IgD-negative memory B cell (primary cell): Measurements from ENCODE around the gene PLEKHA5. TPM values are rescaled to one million over a fixed set of nuclear protein-coding genes. Genes with fewer than 3 reads are reported as not detected.
"Not testable (repeated sequence)": the region's sequence is repeated elsewhere in the genome, so short reads cannot be mapped to it uniquely, and the experiment has no call there.

Source experiments
- H3K27ac Mint-ChIP-seq, 3 donors: one replicate each; pipeline ENCODE4 v1.8.0; 2020 to 2022; ENCODE audit warnings: mild to moderate bottlenecking in 3 of 3, mixed read lengths in 3 of 3, moderate library complexity in 1 of 3
- H3K27me3 Mint-ChIP-seq: one replicate; pipeline ENCODE4 v1.8.0; 2021; ENCODE audit warnings: mixed read lengths
- H3K36me3 Mint-ChIP-seq: one replicate; pipeline ENCODE4 v1.8.0; 2020; ENCODE audit warnings: mild to moderate bottlenecking, mixed read lengths
- H3K4me1 Mint-ChIP-seq, 3 donors: one replicate each; pipeline ENCODE4 v1.8.0; 2020 to 2022; ENCODE audit warnings: mixed read lengths in 3 of 3, mild to moderate bottlenecking in 1 of 3
- H3K4me3 Mint-ChIP-seq, 4 donors: one replicate each; pipeline ENCODE4 v1.8.0; 2020 to 2022; ENCODE audit warnings: mild to moderate bottlenecking in 4 of 4, mixed read lengths in 4 of 4, moderate library complexity in 3 of 4
- H3K9me3 Mint-ChIP-seq, 3 donors: one replicate each; pipeline ENCODE4 v1.8.0; 2020 to 2021; ENCODE audit warnings: mixed read lengths in 3 of 3, mild to moderate bottlenecking in 1 of 3
- polyA plus RNA-seq: library from polyadenylated mRNA; unstranded; fragments of 300-500 nt; fragmentation: Illumina TruSeq; gene quantifications from one replicate; pipeline ENCODE4 v1.2.3, GENCODE V29; 2021

The PLEKHA5 gene
- polyA plus RNA-seq, 1 donor from 2014 or later: 0.18 TPM

DNA sequence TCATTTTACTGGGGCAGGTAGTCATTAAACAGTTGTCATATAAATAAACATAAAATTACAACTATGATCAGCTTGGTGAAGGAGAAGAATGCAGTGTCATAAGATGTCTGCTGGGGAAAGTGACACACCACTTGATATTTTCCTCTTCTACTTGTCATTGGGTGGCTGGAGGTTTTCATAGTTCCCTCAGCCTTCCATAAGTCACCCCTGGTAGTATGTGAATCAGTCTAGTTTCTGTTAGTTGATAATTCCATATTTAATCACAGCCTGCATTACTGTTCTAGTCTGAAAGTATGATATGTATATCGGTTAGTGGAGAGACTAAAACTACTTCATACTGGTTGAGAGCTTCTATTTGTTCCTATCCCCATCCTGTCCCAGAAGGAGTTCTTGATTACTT is 38.2 kb downstream of the PLEKHA5 start:
- H3K27me3 Mint-ChIP-seq: no peaks in the 10 kb centered on the region
- H3K36me3 Mint-ChIP-seq: no peaks in the 10 kb centered on the region
- H3K9me3 Mint-ChIP-seq: peaks cover 0 to 6% (median 2%) of the 10 kb centered on the region in 3 donors
- no peaks in the 10 kb centered on the region for H3K4me1 Mint-ChIP-seq
- H3K4me3 Mint-ChIP-seq: no peak overlapping the region
- no peak overlapping the region for H3K27ac Mint-ChIP-seq

DNA sequence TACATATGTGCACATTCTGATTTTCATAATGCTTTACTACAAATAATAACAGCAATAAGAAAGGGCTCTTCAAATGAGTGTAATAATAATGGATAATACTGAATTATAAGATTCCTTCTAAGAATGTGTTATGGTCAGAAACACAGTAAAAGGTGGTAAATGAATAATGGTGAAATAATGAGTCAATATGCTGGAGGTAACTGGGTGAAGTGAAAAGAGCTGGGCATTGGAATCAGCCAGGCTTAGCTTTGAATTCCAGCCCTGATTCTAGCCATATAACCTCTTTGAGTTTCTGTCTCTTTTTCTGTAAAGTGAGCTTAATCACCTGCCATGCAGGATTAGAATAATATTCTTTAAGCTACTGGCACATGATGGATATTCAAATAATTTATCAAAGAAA is 39.1 kb downstream of the PLEKHA5 start:
- Mint-ChIP-seq H3K36me3 (peaks cover 2% of the 10 kb centered on the region), H3K4me1 (no peaks in the 10 kb centered on the region), H3K4me3 (no peak overlapping the region), H3K27ac (peak overlapping the region in 1 of 3 donors; percentile 3), H3K27me3 (no peaks in the 10 kb centered on the region), H3K9me3 (peaks cover 0 to 6% (median 2%) of the 10 kb centered on the region in 3 donors)

DNA sequence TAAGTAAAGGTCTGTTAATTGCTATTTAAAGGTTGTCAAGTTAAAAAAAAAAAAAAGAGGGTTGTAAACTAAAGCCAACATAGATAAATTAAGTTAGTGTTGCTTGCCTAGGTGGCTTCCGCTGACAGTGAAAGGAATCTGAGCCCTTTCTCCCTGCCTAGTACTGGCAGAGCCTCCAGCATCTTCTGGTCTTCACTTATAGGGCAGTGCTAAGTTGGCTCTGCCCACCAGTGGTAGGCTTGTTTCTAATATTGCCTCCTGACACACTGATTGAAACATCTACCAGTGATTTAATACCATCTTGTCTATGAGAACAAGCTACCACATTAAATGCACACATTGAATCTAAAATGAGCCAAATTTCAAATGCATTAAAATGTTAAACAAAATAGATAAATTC is 39.7 kb downstream of the PLEKHA5 start:
- no peaks in the 10 kb centered on the region for H3K4me1 Mint-ChIP-seq
- peaks cover 2% of the 10 kb centered on the region for H3K36me3 Mint-ChIP-seq
- H3K4me3 Mint-ChIP-seq: no peak overlapping the region
- H3K9me3 Mint-ChIP-seq: peaks cover 0 to 6% (median 2%) of the 10 kb centered on the region in 3 donors
- H3K27me3 Mint-ChIP-seq: no peaks in the 10 kb centered on the region
- no peak overlapping the region for H3K27ac Mint-ChIP-seq

DNA sequence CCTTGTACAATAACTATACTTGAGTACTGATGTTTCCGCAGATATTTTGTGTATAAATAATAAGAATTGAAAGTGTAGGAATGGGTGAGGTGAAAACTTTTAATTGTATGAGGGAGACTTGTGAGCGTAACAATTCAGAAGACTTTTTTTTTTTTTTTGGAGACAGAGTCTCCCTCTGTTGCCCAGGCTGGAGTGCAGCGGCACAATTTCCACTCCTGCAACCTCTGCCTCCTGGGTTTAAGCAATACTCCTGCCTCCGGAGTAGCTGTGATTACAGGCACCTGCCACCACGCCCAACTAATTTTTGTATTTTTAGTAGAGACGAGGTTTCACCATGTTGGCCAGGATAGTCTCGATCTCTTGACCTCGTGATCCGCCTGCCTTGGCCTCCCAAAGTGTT is 40.8 kb downstream of the PLEKHA5 start:
- not testable (repeated sequence) for H3K4me1 Mint-ChIP-seq, H3K27ac Mint-ChIP-seq, H3K4me3 Mint-ChIP-seq, H3K36me3 Mint-ChIP-seq, H3K27me3 Mint-ChIP-seq, H3K9me3 Mint-ChIP-seq

DNA sequence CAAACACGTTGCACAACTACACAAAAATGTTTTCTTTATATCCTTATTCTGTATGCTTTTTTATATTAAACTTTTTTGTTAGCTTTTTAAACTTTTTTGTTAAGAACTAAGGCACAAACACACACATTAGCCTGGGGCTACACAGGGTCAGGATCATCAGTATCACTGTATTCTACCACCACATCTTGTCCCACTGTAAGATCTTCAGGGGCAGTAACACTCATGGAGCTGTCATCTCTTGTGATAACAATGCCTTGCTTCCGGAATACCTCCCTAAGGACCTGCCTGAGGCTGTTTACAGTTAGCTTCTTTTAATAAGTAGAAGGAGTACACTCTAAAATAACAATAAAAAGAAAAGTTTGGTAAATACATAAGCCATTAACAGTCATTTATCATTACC is 42.2 kb downstream of the PLEKHA5 start:
- H3K27ac Mint-ChIP-seq: no peak overlapping the region
- H3K36me3 Mint-ChIP-seq: peaks cover 2% of the 10 kb centered on the region
- H3K9me3 Mint-ChIP-seq: no peaks in the 10 kb centered on the region
- no peaks in the 10 kb centered on the region for H3K4me1 Mint-ChIP-seq
- no peaks in the 10 kb centered on the region for H3K27me3 Mint-ChIP-seq
- H3K4me3 Mint-ChIP-seq: no peak overlapping the region

DNA sequence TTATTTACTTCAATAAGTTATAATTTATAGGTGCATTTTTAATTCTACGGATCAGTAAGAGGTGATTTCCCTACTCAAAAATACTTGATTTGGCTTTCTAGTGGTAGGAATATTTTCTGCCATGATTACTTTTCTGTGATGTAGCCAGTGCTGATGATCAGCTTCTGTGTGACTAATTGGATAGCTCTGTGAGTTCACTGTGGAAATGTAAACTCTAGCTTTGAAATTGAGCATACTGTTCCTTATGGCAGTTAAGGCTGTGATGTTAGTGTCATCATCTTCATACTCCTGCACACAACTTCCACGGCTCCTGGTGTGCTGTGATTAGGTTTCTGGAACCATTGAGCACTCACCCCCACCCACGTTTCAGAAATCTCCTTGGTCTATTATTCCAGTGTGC is 48.2 kb downstream of the PLEKHA5 start:
- Mint-ChIP-seq H3K27ac (no peak overlapping the region), H3K9me3 (no peaks in the 10 kb centered on the region), H3K4me1 (no peaks in the 10 kb centered on the region), H3K36me3 (peaks cover 2% of the 10 kb centered on the region), H3K4me3 (no peak overlapping the region), H3K27me3 (no peaks in the 10 kb centered on the region)

DNA sequence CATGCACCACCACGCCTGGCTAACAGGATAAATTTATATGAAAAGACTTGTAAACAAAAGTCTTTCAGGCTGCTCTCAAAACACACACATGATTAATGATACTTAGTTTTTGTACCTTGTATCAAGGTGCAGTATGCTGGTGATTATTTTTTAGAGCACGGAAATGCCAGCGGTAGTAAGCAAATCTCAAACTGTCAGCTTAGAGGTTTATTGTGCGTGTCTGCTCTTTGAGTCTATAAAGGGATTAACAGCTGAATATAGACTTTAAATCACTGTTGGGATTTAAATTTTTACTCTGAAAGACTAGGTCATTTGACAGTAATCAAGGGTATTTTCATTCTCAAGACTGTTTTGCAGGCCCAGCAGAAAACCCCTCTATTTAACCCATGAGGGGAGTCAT is 50.5 kb downstream of the PLEKHA5 start:
- no peaks in the 10 kb centered on the region for H3K36me3 Mint-ChIP-seq
- no peaks in the 10 kb centered on the region for H3K27me3 Mint-ChIP-seq
- H3K9me3 Mint-ChIP-seq: no peaks in the 10 kb centered on the region
- H3K27ac Mint-ChIP-seq: no peak overlapping the region
- H3K4me1 Mint-ChIP-seq: no peaks in the 10 kb centered on the region
- H3K4me3 Mint-ChIP-seq: no peak overlapping the region

DNA sequence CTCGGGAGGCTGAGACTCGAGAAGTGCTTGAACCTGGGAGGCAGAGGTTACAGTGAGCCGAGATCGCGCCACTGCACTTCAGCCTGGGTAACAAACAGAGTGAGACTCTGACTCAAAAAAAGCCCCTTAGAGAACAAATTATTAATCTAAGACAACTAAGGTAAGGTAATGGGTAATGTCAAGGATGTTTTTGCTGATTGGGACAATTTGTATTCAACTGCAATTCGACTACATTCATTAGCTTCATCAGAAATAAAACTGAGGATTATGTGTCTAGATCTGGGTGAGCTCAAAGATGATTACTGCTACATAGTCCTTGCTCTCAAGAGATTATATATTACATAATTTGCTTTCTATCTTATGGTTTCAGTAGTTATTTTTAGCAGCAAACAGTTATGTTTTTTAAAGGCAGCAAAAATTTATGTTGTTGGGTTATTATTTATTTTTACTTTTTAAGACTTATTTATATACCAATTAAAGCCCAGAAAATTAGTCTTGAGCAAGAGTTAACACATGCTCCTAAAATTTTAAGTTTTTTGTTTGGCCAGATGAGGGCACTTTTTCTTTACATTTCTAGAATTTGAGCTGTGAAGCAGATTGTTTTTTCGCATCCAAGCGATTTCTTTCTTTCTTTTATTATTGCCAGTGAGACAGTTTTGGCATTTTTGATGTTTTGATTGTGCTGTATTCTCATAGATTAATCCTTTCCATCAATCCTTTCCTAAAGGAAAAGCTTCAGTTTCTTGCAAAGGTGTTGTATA is 52.3 kb downstream of the PLEKHA5 start:
- H3K9me3 Mint-ChIP-seq: no peaks in the 10 kb centered on the region
- H3K27me3 Mint-ChIP-seq: no peaks in the 10 kb centered on the region
- no peak overlapping the region for H3K27ac Mint-ChIP-seq
- no peaks in the 10 kb centered on the region for H3K4me1 Mint-ChIP-seq
- H3K36me3 Mint-ChIP-seq: no peaks in the 10 kb centered on the region
- no peak overlapping the region for H3K4me3 Mint-ChIP-seq

DNA sequence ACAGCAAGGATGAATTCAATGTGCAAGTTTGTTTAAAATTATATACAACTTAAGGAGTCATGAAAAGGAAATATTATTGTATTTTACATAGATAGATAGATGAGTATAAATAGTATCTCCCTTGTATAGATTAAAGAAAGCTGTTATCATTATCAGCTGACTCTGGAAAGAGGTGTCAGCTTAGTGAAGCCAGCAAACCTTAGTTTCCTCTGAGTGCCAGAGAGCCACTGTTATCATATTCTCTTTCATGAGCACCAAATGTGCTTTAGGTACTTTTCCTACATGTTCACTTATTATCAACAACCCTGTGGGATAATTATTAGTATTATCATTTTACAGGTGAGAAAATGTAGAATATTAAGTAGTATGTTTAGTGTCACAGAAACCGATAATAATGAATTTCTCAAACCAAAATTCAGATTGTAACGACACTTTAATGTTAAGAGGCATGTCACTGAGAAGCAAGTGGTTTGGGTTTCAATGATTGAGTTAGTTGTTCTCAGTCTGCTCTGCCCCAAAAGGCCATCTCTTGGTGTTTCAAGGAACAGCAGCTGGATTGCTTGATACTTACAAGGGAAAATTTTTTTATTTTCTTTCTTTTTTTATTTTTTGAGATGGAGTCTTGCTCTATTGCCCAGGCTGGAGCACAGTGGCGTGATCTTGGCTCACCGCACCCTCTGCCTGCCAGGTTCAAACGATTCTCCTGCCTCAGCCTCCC is 53.7 kb downstream of the PLEKHA5 start:
- peaks cover 4% of the 10 kb centered on the region for H3K27me3 Mint-ChIP-seq
- H3K4me1 Mint-ChIP-seq: no peaks in the 10 kb centered on the region
- no peak overlapping the region for H3K4me3 Mint-ChIP-seq
- no peak overlapping the region for H3K27ac Mint-ChIP-seq
- no peaks in the 10 kb centered on the region for H3K36me3 Mint-ChIP-seq
- no peaks in the 10 kb centered on the region for H3K9me3 Mint-ChIP-seq

DNA sequence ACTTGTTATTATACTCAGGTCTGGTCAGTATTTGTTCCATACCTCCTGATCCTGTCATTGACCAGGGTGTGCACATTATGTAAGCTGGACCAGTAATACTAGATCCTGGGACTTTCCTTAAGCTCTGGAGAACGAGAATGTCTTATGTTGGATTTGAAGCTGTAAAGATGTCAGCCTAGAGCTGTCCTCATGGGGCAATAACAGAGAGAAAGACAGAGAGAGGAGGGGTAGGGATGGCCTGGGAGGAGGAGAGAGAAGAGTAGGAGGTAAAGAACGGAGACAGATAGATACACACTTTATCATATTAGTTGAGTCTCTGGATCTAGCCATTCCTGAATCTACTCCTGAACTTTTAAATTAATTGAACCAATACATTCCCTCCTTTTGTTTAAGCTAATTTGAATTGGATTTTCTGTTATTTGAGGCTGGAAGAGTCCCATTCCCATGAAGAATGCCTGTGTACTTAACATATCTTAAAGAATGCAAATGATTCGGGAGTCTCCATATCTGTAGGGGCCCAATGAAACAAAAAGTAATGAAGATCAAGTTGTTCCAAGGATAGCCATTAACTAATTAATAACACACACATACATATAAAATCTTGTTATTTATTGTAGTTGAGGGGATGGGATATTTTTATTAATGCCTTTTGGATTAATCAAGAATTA is 55.9 kb downstream of the PLEKHA5 start:
- Mint-ChIP-seq H3K4me1 (no peaks in the 10 kb centered on the region), H3K36me3 (no peaks in the 10 kb centered on the region), H3K27ac (no peak overlapping the region), H3K4me3 (no peak overlapping the region), H3K9me3 (no peaks in the 10 kb centered on the region), H3K27me3 (peaks cover 4% of the 10 kb centered on the region)

DNA sequence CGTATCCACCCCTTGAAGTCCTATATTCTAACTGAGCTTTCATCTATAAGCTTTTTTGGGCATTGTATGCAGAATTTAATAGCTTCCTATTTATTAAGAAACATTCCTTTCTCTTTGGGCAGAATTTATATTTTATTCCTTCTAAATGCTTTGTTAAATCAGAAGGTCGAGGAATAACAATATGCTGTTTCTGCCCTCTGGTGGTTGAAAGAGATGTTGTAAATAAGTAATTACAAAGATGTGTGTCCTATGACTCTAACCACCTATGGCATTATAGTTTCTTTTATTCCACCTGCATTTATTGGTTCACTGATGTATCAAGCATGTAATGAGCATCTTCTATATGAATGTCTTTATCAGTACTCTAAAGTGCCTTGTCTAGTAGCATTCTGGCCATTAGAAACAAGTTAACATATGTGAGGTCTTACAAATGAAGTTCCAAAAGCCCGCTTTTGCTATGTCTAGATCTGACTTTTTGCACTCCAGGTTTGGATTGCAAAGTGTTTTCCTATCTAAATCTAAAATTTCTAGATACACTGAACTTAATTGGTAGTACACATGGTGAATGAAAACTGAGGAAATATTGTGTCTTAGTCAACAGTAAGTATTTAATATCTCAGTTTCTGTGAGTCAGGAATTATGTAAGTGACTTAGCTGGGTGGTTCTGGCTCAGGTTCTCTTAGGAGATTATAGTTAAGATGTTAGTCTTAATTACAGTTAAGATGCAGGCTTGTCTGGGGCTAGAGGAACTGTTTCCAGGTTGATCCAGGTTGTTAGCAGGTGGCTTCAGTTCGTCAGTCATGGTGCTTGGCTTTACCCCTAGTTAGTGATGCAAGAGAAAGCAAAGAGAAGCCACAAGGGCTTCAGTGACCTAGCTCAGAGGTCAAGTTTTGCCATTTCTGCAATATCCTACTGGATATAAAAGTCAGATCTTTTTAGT is 57.5 kb downstream of the PLEKHA5 start:
- Mint-ChIP-seq H3K27me3 (peaks cover 4% of the 10 kb centered on the region), H3K4me1 (no peaks in the 10 kb centered on the region), H3K4me3 (no peak overlapping the region), H3K9me3 (no peaks in the 10 kb centered on the region), H3K27ac (no peak overlapping the region), H3K36me3 (no peaks in the 10 kb centered on the region)

DNA sequence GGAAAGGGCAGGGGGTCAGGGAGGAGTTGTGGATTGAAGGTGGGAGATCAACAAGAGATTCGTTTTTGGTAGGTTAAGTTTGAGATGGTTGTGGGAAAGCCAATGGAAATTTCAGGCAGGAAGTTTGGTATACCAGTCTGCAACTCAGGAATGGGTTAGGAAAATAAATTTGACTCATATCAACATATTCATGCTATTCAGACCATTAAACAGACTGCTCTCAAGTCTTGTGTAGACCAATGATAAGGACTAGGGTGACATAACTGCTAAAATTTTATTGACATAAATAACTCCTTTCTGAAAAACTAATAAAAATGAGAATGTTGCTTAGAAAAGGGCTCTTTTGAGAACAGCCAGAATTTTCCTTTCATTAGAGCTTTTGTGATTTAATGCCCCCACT is 60.0 kb downstream of the PLEKHA5 start:
- Mint-ChIP-seq H3K27ac (no peak overlapping the region), H3K4me3 (no peak overlapping the region), H3K4me1 (no peaks in the 10 kb centered on the region), H3K36me3 (no peaks in the 10 kb centered on the region), H3K9me3 (peaks cover 0 to 3% (median 0%) of the 10 kb centered on the region in 3 donors), H3K27me3 (peaks cover 4% of the 10 kb centered on the region)

DNA sequence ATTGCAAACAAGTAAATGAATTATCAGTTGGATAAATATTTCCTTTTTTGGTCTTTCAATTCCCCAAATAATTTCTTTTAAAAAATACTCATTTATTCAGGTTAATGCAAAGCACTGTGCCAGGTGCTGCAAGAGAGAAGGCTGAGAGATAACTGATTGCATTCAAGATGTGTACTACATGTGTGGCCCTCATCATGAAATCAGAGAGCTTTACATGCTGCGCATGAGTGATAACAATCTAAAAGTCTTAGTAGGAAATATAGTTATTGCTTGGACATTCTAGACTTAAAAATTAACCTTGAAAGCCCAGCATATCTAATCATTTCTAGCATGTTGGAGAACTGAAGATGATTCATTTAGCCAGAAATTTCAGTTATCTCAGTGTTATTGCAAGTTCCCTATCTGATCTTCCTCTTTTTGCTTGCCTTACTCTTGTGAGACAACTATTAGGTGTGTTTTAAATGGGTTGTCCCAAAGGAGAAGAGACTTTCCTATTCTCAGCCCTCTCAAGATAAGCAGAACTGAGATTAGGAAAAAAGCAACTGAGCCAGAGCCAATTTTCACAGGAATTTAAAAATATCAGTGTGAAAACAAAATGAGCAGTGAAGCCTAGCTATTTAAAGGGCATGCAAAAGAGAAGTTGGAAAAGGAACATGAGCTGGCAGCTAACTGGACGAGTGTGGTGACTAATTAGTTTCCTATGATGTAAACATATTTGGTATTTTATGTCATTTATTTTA is 60.9 kb downstream of the PLEKHA5 start:
- no peaks in the 10 kb centered on the region for H3K36me3 Mint-ChIP-seq
- H3K27ac Mint-ChIP-seq: no peak overlapping the region
- peaks cover 0 to 3% (median 0%) of the 10 kb centered on the region in 3 donors for H3K9me3 Mint-ChIP-seq
- no peak overlapping the region for H3K4me3 Mint-ChIP-seq
- no peaks in the 10 kb centered on the region for H3K4me1 Mint-ChIP-seq
- H3K27me3 Mint-ChIP-seq: peaks cover 4% of the 10 kb centered on the region

DNA sequence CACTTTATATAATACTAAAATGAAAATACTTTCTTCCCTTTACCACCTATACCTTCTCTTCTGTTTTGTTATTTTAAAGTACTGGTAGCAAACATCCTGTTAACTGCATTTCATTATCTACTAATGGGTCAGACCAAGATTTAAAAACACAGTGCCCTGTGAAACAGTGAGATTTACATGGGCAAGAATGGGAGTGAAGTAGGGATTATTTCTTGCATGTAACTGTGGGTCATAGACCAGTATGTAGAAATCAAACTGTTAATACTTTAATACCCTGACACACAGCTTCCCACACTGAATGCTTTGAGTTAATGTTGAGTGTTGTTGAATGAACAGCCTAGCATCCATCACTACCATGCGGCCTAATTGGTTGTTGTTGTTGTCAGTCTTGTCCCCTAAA is 61.6 kb downstream of the PLEKHA5 start:
- H3K9me3 Mint-ChIP-seq: peaks cover 0 to 3% (median 0%) of the 10 kb centered on the region in 3 donors
- H3K4me1 Mint-ChIP-seq: no peaks in the 10 kb centered on the region
- no peak overlapping the region for H3K27ac Mint-ChIP-seq
- H3K27me3 Mint-ChIP-seq: peaks cover 4% of the 10 kb centered on the region
- H3K36me3 Mint-ChIP-seq: no peaks in the 10 kb centered on the region
- no peak overlapping the region for H3K4me3 Mint-ChIP-seq
